Superior temporal gyrus (tissue), 1 donor: ENCODE data around the gene DRAM1.
"Not testable (repeated sequence)": the region's sequence is repeated elsewhere in the genome, so short reads cannot be mapped to it uniquely, and the experiment has no call there.

Experiments
- DNase-seq: peaks from one replicate; pipeline ENCODE4 v3.0.0-alpha.2; 2016; ENCODE audit errors: extremely low spot score

Gene DRAM1

GRCh38 chr12:101906226-101906625, 28.8 kb downstream of the DRAM1 start:
- no peak for DNase-seq

GRCh38 chr12:101908395-101908794, 31.0 kb downstream of the DRAM1 start:
- DNase-seq, result no peak

GRCh38 chr12:101909646-101910045, 32.3 kb downstream of the DRAM1 start:
- DNase-seq, result no peak

DNA sequence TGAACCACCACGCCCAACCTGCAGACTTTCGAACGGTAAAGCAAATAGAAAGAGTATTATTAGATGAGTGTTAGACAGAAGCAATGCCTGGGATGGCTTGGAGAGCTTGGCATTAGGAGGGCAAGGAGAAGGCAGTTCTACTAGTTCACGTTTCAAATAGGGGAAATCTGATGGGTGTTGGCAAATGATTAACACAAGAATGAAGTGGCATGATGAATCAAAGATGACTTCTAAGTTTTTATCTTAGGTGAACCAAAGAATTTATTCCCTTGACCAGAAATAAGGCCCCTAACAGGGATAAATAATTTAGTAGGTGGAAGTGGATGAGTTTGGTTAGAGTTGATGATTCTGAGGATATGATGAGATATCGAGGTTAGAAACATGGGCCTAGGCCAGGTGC, 38.5 kb downstream of the DRAM1 start:
- DNase-seq, result no peak

- not testable (repeated sequence) for DNase-seq
Observed at GRCh38 chr12:101918805-101919204, 41.4 kb downstream of the DRAM1 start.

GRCh38 chr12:101919447-101919846, 42.1 kb downstream of the DRAM1 start:
- DNase-seq, result no peak

DNA sequence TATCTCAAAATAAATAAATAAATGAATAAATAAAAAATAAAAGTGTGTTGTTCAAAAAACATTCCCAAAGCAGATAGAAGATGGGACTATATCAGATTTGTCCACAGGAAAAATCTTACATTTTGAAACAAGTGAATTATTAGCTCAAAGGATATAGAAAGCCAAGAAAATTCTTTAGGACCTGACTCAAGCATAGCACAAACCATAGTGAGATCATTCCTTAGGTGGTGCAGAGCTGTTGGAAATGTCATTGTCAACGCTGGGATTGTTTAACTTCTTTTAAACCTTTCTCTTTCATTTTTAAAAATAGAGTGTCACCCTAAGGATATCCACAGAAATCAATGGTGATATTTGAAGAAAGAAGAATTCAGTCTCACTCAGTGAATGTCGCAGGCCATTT, 43.5 kb downstream of the DRAM1 start:
- DNase-seq, result no peak

- no peak for DNase-seq
Observed at GRCh38 chr12:101923045-101923718, 45.8 kb downstream of the DRAM1 start.

- DNase-seq, result no peak
Observed at GRCh38 chr12:101924618-101925017, 47.2 kb downstream of the DRAM1 start.

- no peak for DNase-seq
Observed at GRCh38 chr12:101925361-101925760, 48.0 kb downstream of the DRAM1 start.

DNA sequence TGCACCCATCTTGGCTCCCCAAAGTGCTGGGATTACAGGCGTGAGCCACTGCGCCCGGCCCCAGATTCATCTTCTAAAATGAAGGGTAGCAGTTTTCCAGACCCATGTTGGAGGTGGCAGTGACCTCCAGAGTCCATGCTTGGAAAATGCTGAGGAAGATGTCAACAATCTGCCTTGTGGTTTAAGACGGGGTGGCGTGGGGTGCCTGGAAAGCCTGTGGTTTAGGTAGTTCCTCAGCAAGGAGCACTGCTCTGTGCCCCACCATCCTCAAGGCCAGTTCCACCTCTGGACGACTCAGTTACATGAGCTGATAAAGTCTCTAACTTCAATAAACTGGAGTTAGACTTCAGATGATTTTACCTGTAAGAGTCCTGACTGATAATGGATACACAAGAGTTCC, 48.6 kb downstream of the DRAM1 start:
- DNase-seq, result no peak

DNA sequence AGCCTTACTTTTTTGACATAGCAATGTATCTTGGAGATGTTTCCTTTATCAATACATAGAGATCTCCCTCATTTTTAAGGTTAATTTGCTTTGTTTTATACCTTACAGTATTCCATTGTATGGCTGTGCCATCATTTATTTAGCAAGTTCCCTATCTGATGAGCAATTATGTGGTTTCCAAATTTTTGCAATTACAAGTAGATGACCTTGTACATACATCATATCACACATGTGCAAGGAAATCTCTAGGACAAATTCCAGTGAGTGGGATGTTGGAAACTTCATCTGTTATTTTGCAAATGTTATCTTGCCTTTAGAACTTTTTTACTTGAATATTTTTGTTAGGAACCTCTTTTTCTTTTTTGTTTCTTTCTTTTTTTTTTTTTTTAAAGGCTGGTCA, 49.7 kb downstream of the DRAM1 start:
- DNase-seq, result no peak

- no peak for DNase-seq
Observed at GRCh38 chr12:101927999-101928398, 50.6 kb downstream of the DRAM1 start.

GRCh38 chr12:101928556-101928955, 51.2 kb downstream of the DRAM1 start:
- no peak for DNase-seq

DNA sequence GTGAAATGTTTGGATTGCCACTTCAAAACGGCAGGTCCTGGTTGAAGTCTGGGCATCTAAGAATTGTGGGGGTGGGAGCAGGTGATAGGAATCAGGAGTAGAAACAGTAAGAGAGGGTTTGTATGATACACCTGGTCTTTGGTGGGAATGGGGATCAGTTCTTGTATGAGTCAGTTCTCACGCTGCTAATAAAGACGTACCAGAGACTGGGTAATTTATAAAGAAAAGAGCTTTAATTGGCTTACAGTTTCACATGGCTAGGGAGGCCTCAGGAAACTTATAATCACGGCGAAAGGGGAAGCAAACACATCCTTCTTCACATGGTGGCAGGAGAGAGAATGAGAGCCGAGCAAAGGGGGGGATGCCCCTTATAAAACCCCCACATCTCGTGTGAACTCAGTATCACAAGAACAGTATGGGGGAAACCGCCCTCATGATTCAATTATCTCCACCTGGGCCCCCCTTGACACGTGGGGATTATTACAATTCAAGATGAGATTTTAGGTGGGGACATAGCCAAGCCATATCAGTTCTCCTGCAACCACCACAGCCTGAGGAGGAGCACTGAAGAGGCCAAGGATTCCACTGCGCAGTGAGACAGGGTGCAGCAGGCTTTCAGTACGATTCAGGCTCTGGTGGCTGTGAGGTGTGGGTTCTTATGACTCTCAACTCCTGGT, 52.1 kb downstream of the DRAM1 start:
- DNase-seq, result no peak

DNA sequence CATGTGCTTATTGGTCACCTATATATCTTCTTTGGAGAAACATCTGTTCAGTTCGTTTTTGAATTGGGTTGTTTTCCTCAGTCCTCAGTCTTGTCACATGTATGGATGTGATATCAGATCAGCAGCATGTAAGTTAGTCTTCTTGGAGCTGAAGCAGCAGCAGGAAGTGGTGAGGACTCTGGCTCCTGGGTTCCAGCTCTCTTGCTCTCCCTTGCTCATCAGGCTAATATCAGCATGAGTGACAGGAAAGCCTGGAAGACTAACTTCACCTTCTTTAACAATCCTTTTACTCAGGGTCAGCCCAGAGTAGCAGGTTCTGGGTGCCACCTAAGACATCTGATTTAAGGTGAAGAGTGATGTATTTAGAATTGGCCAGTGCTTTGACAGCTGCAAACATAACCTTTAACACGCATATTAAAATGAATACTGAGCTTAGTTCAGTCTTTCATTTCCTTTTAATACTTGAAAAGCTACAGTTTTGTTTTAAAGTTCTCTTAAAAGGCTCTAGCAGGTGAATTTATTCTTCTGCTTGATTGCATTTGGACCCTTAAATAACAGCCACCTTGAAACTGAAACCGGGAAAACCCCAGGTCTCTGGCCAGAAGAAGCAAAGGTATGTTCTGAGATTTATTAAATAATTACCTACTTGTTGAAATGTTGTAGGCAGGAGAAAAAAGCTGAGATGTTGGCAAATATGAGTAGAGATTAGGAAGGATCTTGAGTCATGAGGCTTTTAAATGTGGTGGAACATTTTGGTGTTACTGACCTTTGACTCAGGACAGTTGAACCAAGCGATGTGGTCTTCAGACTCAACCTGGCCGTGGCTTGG, 54.3 kb downstream of the DRAM1 start:
- DNase-seq, result no peak

- no peak for DNase-seq
Observed at GRCh38 chr12:101933866-101934514, 56.6 kb downstream of the DRAM1 start.

GRCh38 chr12:101935890-101936746, 58.7 kb downstream of the DRAM1 start:
- DNase-seq, result no peak

DNA sequence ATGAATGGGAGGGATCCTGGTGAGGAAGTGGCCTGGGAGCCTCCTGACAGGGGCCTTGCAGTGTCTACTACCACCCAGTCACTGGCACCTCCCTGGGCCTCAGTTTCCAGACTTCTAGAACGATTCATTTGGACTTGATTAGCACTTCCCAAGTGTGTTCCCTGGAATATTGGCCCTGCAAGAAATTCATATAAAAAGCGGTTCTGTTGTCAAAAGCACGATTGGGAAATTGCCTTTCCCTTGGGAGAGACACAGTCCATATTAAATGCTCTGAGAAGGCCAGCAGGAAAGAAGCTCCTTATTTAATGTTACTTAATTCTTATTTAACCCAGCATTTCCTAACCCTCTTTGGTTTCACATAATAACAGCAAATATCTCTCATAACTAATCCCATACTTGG, 61.9 kb downstream of the DRAM1 start:
- no peak for DNase-seq

- peak; percentile 81 for DNase-seq
Observed at GRCh38 chr12:101939856-101940265, 62.5 kb downstream of the DRAM1 start.

DNA sequence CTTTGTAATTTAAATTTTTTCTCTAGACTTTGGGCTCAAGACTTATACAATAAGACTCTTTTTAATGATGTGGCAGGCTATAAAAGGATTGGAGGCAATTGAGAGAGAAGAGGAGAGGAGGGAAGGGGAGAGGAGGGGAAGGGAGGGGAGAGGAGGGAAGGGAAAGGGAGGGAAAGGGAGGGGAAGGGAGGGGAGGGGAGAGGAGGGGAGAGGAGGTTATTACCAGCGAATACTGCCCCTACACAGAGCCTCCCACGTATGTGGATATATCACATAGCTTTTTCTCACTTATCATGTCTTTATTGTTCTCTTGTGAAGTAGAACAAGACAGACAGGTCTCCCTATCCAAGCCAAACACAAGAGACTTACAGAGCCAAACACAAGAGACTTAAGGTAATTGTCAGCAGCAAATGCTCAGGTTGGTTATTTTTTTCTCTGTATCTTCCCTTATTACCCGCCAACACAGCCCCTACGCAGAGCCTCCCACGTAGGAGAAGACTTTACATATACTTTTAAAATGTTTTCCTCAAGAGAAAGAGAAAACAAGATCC, 63.1 kb downstream of the DRAM1 start:
- no peak for DNase-seq
